Raji (cell line): ENCODE results near the gene LATS1.

Experiments
- POLR2A ChIP-seq: IDR thresholded peaks from 2 replicates; pipeline ENCODE4 v1.6.1; 2011; ENCODE audit warnings: low read depth, low read length, control low read depth; ENCODE audit not compliant: insufficient read depth

LATS1 gene

GRCh38 chr6:149717588-149718458 is at the start of gene LATS1:
TSS of gene LATS1 (minus strand) at chr6:149718101. CDS start at chr6:149702126, 15,975 bp downstream.
- TF ChIP-seq POLR2A: peak; percentile 97

GRCh38 chr6:149766156-149766769 is 48.4 kb upstream of the LATS1 start:
- no peak for TF ChIP-seq POLR2A

- no peak for TF ChIP-seq POLR2A
These were observed 46.0 kb upstream of the LATS1 start for GRCh38 chr6:149763866-149764265.

GRCh38 chr6:149761438-149761837 is 43.5 kb upstream of the LATS1 start:
- no peak for TF ChIP-seq POLR2A

GRCh38 chr6:149756261-149756636 is 38.3 kb upstream of the LATS1 start:
- TF ChIP-seq POLR2A: no peak

GRCh38 chr6:149755300-149756260 is 37.7 kb upstream of the LATS1 start:
- no peak for TF ChIP-seq POLR2A

GRCh38 chr6:149754548-149754947 is 36.6 kb upstream of the LATS1 start:
- TF ChIP-seq POLR2A: no peak

- TF ChIP-seq POLR2A: no peak
These were observed 34.9 kb upstream of the LATS1 start for GRCh38 chr6:149752600-149753373.

GRCh38 chr6:149751239-149751638 is 33.3 kb upstream of the LATS1 start:
- no peak for TF ChIP-seq POLR2A

- no peak for TF ChIP-seq POLR2A
These were observed 32.3 kb upstream of the LATS1 start for GRCh38 chr6:149750136-149750609.

GRCh38 chr6:149749594-149750135 is 31.8 kb upstream of the LATS1 start, which contains the start of gene PCMT1:
TSS of gene PCMT1 (plus strand) at chr6:149749741. CDS start at chr6:149749902, 161 bp downstream.
- peak; percentile 91 for TF ChIP-seq POLR2A

- TF ChIP-seq POLR2A: peak; percentile 90
These were observed 28.4 kb upstream of the LATS1 start, which contains the start of gene NUP43 for GRCh38 chr6:149746147-149746946. TSS of gene NUP43 (minus strand) at chr6:149746529. CDS start at chr6:149746495, 34 bp downstream.

GRCh38 chr6:149734915-149735314 is 17.0 kb upstream of the LATS1 start:
- no peak for TF ChIP-seq POLR2A
